HL-60 (cell line): ENCODE data around the gene USP51.
A peak's percentile ranks its signal among the peaks of the same experiment; 100 is the strongest.

Source experiments
- DNase-seq, 2 experiments: peaks; one replicate each; pipeline ENCODE4 v3.0.0-alpha.2; 2010 to 2020; ENCODE audit warnings: low read depth in 1 of 2, low spot score in 1 of 2
- H3K27ac ChIP-seq: fragments of 250-450 bp; sonication (Bioruptor Pico); replicated peaks from 2 replicates; pipeline ENCODE4 v1.5.1; 2020; ENCODE audit warnings: mild to moderate bottlenecking, moderate library complexity
- H3K27me3 ChIP-seq: fragments of 250-450 bp; sonication (Bioruptor Pico); 2 replicates; pipeline ENCODE4 v1.5.1; 2021; ENCODE audit warnings: mild to moderate bottlenecking, moderate library complexity; ENCODE audit not compliant: insufficient read depth, poor library complexity, severe bottlenecking
- H3K4me3 ChIP-seq: replicated peaks from 2 replicates; pipeline ENCODE4 v1.5.1; 2011; ENCODE audit warnings: mild to moderate bottlenecking, control low read depth, low read length; ENCODE audit not compliant: insufficient read depth
- GABPA ChIP-seq: IDR thresholded peaks from 2 replicates; pipeline ENCODE4 v1.6.1; 2012; ENCODE audit warnings: low read depth
- POLR2AphosphoS5 ChIP-seq: IDR thresholded peaks from 2 replicates; pipeline ENCODE4 v1.6.1; 2012; ENCODE audit warnings: low read depth
- SPI1 ChIP-seq: IDR thresholded peaks from 2 replicates; pipeline ENCODE4 v1.6.1; 2012; ENCODE audit warnings: low read depth, mild to moderate bottlenecking, borderline replicate concordance
- TF ChIP-seq, protein P1 (sequence below): IDR thresholded peaks from one replicate; pipeline ENCODE4 v1.5.1; 2011; ENCODE audit warnings: low read length, control low read depth, inconsistent platforms; ENCODE audit not compliant: insufficient read depth
- TF ChIP-seq, protein P2 (sequence below): IDR thresholded peaks from 2 replicates; pipeline ENCODE4 v1.6.1; 2012; ENCODE audit warnings: low read depth; ENCODE audit not compliant: insufficient replicate concordance

The USP51 gene

DNA sequence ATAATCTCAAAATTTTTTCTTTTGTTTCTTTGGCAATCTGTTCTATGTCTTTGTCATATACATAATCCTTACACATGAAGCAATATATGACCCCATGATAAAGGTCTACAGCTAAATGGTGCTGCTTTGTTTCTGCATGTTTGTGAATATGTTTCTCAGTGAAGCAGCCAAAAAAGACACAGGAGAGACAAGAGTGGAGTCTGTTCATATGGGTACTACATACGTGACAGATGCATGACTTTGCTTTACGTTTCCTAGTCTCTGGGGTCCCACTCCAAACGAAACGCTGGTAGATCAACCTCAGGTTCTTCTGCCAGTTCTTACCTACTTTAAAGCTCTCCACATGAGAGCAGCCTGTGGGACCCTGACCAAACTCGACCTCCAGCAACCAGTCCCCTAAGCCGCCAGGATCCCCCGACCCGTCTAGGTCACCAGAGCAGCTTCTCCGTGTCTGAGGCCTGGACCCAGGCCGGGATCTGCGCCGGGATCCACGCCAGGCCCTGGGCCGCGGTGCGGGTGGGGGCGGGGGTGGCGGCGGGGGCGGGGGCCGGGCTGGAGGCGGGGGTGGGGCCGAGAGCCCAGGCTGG lies 1.5 kb downstream of the USP51 start:
- no peak for TF ChIP-seq SPI1
- no peak for TF ChIP-seq POLR2AphosphoS5
- TF ChIP-seq, protein P1, sequence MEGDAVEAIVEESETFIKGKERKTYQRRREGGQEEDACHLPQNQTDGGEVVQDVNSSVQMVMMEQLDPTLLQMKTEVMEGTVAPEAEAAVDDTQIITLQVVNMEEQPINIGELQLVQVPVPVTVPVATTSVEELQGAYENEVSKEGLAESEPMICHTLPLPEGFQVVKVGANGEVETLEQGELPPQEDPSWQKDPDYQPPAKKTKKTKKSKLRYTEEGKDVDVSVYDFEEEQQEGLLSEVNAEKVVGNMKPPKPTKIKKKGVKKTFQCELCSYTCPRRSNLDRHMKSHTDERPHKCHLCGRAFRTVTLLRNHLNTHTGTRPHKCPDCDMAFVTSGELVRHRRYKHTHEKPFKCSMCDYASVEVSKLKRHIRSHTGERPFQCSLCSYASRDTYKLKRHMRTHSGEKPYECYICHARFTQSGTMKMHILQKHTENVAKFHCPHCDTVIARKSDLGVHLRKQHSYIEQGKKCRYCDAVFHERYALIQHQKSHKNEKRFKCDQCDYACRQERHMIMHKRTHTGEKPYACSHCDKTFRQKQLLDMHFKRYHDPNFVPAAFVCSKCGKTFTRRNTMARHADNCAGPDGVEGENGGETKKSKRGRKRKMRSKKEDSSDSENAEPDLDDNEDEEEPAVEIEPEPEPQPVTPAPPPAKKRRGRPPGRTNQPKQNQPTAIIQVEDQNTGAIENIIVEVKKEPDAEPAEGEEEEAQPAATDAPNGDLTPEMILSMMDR, result no peak
- TF ChIP-seq, protein P2, sequence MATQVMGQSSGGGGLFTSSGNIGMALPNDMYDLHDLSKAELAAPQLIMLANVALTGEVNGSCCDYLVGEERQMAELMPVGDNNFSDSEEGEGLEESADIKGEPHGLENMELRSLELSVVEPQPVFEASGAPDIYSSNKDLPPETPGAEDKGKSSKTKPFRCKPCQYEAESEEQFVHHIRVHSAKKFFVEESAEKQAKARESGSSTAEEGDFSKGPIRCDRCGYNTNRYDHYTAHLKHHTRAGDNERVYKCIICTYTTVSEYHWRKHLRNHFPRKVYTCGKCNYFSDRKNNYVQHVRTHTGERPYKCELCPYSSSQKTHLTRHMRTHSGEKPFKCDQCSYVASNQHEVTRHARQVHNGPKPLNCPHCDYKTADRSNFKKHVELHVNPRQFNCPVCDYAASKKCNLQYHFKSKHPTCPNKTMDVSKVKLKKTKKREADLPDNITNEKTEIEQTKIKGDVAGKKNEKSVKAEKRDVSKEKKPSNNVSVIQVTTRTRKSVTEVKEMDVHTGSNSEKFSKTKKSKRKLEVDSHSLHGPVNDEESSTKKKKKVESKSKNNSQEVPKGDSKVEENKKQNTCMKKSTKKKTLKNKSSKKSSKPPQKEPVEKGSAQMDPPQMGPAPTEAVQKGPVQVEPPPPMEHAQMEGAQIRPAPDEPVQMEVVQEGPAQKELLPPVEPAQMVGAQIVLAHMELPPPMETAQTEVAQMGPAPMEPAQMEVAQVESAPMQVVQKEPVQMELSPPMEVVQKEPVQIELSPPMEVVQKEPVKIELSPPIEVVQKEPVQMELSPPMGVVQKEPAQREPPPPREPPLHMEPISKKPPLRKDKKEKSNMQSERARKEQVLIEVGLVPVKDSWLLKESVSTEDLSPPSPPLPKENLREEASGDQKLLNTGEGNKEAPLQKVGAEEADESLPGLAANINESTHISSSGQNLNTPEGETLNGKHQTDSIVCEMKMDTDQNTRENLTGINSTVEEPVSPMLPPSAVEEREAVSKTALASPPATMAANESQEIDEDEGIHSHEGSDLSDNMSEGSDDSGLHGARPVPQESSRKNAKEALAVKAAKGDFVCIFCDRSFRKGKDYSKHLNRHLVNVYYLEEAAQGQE, result no peak
- no peak for TF ChIP-seq GABPA
- DNase-seq, result no peak
- Histone ChIP-seq H3K27ac (no peak overlapping the region), H3K27me3 (no peaks in the 10 kb centered on the region), H3K4me3 (peak overlapping the region; percentile 53)

DNA sequence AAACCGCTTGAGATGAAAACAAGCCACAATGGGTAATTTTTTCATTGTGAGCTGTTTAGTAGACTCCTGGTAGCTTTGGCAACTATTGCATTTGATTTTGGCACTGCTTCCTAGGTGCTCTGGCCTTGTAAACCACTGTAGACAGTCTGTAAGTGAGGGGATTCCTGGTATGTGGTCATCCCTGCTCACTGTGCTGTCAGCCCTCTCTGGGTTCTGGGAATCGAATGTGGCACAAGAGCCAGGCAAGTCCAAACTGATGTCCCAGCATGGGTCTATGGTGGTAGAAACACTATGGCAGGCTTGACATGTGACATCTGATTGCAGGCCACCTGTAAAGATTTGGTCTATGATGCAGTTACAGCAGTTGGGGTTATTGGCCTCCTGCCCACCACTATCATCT lies 2.5 kb downstream of the USP51 start:
- TF ChIP-seq, protein P2, result no peak
- TF ChIP-seq, protein P1, result no peak
- TF ChIP-seq POLR2AphosphoS5, result no peak
- no peak for TF ChIP-seq GABPA
- TF ChIP-seq SPI1, result no peak
- Histone ChIP-seq H3K27me3 (no peaks in the 10 kb centered on the region), H3K27ac (no peak overlapping the region), H3K4me3 (no peak overlapping the region)
- DNase-seq, result no peak

DNA sequence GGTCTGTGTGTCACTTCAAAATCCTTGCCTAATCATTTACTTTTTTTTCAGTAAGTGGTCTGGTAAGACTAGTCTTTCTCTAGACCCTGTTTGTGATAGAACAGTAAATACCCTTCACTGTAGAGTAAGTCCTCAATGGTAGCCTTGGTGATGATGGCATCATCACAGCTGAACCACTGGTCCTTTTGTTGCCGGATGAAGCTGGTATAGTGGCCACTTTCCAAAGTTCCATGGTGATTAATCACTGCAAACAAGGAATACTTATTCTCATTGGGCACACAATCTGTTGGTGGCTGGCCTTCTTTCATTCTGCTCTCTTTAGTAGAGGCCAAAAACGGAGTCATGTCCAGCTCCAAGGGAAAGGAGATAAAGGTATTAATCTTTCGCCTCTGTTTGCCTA lies 2.9 kb downstream of the USP51 start:
- no peak for TF ChIP-seq POLR2AphosphoS5
- TF ChIP-seq, protein P1, result no peak
- TF ChIP-seq, protein P2, result no peak
- no peak for TF ChIP-seq SPI1
- TF ChIP-seq GABPA, result no peak
- H3K27me3 ChIP-seq, result no peaks in the 10 kb centered on the region
- DNase-seq, result no peak

More for the DNA sequence above, 2.9 kb downstream of the USP51 start:
- H3K4me3 ChIP-seq, result no peak overlapping the region
- H3K27ac ChIP-seq, result no peak overlapping the region
